Neuronal stem cell (in vitro differentiated cells): ENCODE data around the gene IMMT.
A peak's percentile ranks its signal among the peaks of the same experiment; 100 is the strongest.

ENCODE experiments used
- DNase-seq: peaks from one replicate; pipeline ENCODE4 v3.0.0-alpha.2; 2013; ENCODE audit warnings: low spot score
- H2AFZ ChIP-seq: one replicate; pipeline ENCODE4 v1.6.1; 2013; ENCODE audit warnings: mild to moderate bottlenecking, low read length, inconsistent platforms
- H2AK5ac ChIP-seq: 2 replicates; pipeline ENCODE4 v1.6.1; 2013; ENCODE audit warnings: low read depth, mild to moderate bottlenecking, inconsistent platforms, low read length, moderate library complexity, mixed read lengths
- H2BK120ac ChIP-seq: 2 replicates; pipeline ENCODE4 v1.6.1; 2013; ENCODE audit warnings: low read depth, mild to moderate bottlenecking, inconsistent platforms, low read length, moderate library complexity, mixed read lengths
- H2BK12ac ChIP-seq: one replicate; pipeline ENCODE4 v1.6.1; 2013; ENCODE audit warnings: low read length, inconsistent platforms
- H2BK15ac ChIP-seq: 2 replicates; pipeline ENCODE4 v1.6.1; 2013; ENCODE audit warnings: mild to moderate bottlenecking, low read length, inconsistent platforms, mixed read lengths
- H2BK5ac ChIP-seq: one replicate; pipeline ENCODE4 v1.6.1; 2013; ENCODE audit warnings: inconsistent platforms, mild to moderate bottlenecking, low read length, moderate library complexity
- H3K14ac ChIP-seq: one replicate; pipeline ENCODE4 v1.6.1; 2013; ENCODE audit warnings: low read length, inconsistent platforms
- H3K18ac ChIP-seq: 2 replicates; pipeline ENCODE4 v1.6.1; 2013; ENCODE audit warnings: low read length, inconsistent platforms
- H3K23ac ChIP-seq: 2 replicates; pipeline ENCODE4 v1.6.1; 2013; ENCODE audit warnings: low read depth, mild to moderate bottlenecking, mixed read lengths, low read length, inconsistent platforms; ENCODE audit not compliant: poor library complexity
- H3K27ac ChIP-seq: replicated peaks from 3 replicates; pipeline ENCODE4 v1.5.1; 2013; ENCODE audit warnings: low read length, inconsistent platforms
- H3K27me3 ChIP-seq, 3 experiments: 2 replicates each; pipeline ENCODE4 v1.6.1; 2013; ENCODE audit warnings: low read length in 3 of 3, mild to moderate bottlenecking in 2 of 3, inconsistent platforms in 1 of 3, low read depth in 1 of 3, mixed read lengths in 1 of 3, moderate library complexity in 1 of 3; ENCODE audit not compliant: control insufficient read depth in 3 of 3, insufficient read depth in 3 of 3
- H3K36me3 ChIP-seq, 2 donors: replicated peaks in 1 of 2; 2 replicates each; pipeline ENCODE4 v1.6.1; 2013; ENCODE audit warnings: low read length in 2 of 2; ENCODE audit not compliant: control insufficient read depth in 2 of 2, insufficient read depth in 2 of 2
- H3K4ac ChIP-seq: 2 replicates; pipeline ENCODE4 v1.6.1; 2013; ENCODE audit warnings: inconsistent platforms, mild to moderate bottlenecking, low read length, moderate library complexity
- H3K4me1 ChIP-seq, 2 donors: 1 replicate in 1 of 2; 2 replicates in 1 of 2; pipeline ENCODE4 v1.6.1; 2013; ENCODE audit warnings: low read length in 2 of 2, low read depth in 1 of 2; ENCODE audit not compliant: control insufficient read depth in 2 of 2, insufficient read depth in 1 of 2
- H3K4me2 ChIP-seq: one replicate; pipeline ENCODE4 v1.6.1; 2013; ENCODE audit warnings: mild to moderate bottlenecking, low read length, inconsistent platforms; ENCODE audit not compliant: insufficient read depth, poor library complexity, severe bottlenecking
- H3K4me3 ChIP-seq, 2 donors: 2 replicates each; pipeline ENCODE4 v1.5.1; 2013; ENCODE audit warnings: low read length in 2 of 2, mild to moderate bottlenecking in 2 of 2, inconsistent platforms in 1 of 2, moderate library complexity in 1 of 2
- H3K79me1 ChIP-seq: one replicate; pipeline ENCODE4 v1.6.1; 2013; ENCODE audit warnings: low read depth, mild to moderate bottlenecking, inconsistent platforms, low read length, moderate library complexity
- H3K9ac ChIP-seq: one replicate; pipeline ENCODE4 v1.6.1; 2013; ENCODE audit warnings: mild to moderate bottlenecking, low read depth, low read length, inconsistent platforms; ENCODE audit not compliant: poor library complexity
- H3K9me3 ChIP-seq, 2 donors: replicated peaks in 1 of 2; 2 replicates each; pipeline versions ENCODE3 to v1.6.1; 2013; ENCODE audit warnings: low read length in 2 of 2, mild to moderate bottlenecking in 2 of 2, inconsistent platforms in 1 of 2, low read depth in 1 of 2, mixed read lengths in 1 of 2, moderate library complexity in 1 of 2; ENCODE audit not compliant: control insufficient read depth in 2 of 2, insufficient read depth in 1 of 2
- H4K8ac ChIP-seq: one replicate; pipeline ENCODE4 v1.6.1; 2013; ENCODE audit warnings: low read depth, mild to moderate bottlenecking, inconsistent platforms, low read length, moderate library complexity
- H4K91ac ChIP-seq: one replicate; pipeline ENCODE4 v1.6.1; 2013; ENCODE audit warnings: low read length, low read depth, mild to moderate bottlenecking, inconsistent platforms; ENCODE audit not compliant: poor library complexity
- WGBS, 2 donors: extraction: QIAGEN DNeasy Blood & Tissue Kit; methylation state at CpG; one replicate each; pipeline ENCODE4 v1.1.7; 2013; ENCODE audit warnings: missing lambda C conversion rate in 2 of 2, mixed read lengths in 1 of 2; ENCODE audit not compliant: insufficient read length in 2 of 2, insufficient replicate concordance in 1 of 2; ENCODE audit errors: extremely low coverage in 2 of 2; 5-methylcytosine and 5-hydroxymethylcytosine counted together

The IMMT gene

GRCh38 chr2:86124683-86125082, 70.6 kb downstream of the IMMT start:
- H2BK5ac ChIP-seq: no peak overlapping the region
- H3K4me2 ChIP-seq: no peak overlapping the region
- no peak overlapping the region for H4K8ac ChIP-seq
- H4K91ac ChIP-seq: no peak overlapping the region
- H2AFZ ChIP-seq: no peak overlapping the region
- H3K18ac ChIP-seq: no peak overlapping the region
- H2BK12ac ChIP-seq: no peak overlapping the region
- H3K79me1 ChIP-seq: peaks cover 2% of the 10 kb centered on the region
- H3K27ac ChIP-seq: no peak overlapping the region
- no peak overlapping the region for H2AK5ac ChIP-seq
- no peak overlapping the region for H3K14ac ChIP-seq
- no peak overlapping the region for H2BK120ac ChIP-seq
- no peak overlapping the region for H3K23ac ChIP-seq
- no peak overlapping the region for H3K4me3 ChIP-seq
- H3K36me3 ChIP-seq: peaks cover 41 to 99% of the 10 kb centered on the region in 2 donors
- no CpG with 5 or more reads among the region's 5 CpGs for WGBS, 2 donors
- no peaks in the 10 kb centered on the region for H3K27me3 ChIP-seq
- no peak overlapping the region for H3K4ac ChIP-seq
- H2BK15ac ChIP-seq: no peak overlapping the region
- H3K9me3 ChIP-seq: no peaks in the 10 kb centered on the region
- H3K4me1 ChIP-seq: no peaks in the 10 kb centered on the region
- no peak for DNase-seq
- H3K9ac ChIP-seq: no peak overlapping the region

GRCh38 chr2:86123328-86123925, 71.8 kb downstream of the IMMT start:
- H3K4me3 ChIP-seq: no peak overlapping the region
- no peak overlapping the region for H3K14ac ChIP-seq
- H3K9me3 ChIP-seq: no peaks in the 10 kb centered on the region
- no peak overlapping the region for H2BK12ac ChIP-seq
- H2AFZ ChIP-seq: no peak overlapping the region
- no peak overlapping the region for H2BK5ac ChIP-seq
- no peak overlapping the region for H3K23ac ChIP-seq
- H3K79me1 ChIP-seq: peaks cover 2% of the 10 kb centered on the region
- H2BK15ac ChIP-seq: no peak overlapping the region
- H3K4ac ChIP-seq: no peak overlapping the region
- no peak overlapping the region for H4K8ac ChIP-seq
- H3K27ac ChIP-seq: no peak overlapping the region
- no peak overlapping the region for H3K9ac ChIP-seq
- no peak overlapping the region for H2BK120ac ChIP-seq
- H3K4me1 ChIP-seq: no peaks in the 10 kb centered on the region
- H4K91ac ChIP-seq: no peak overlapping the region
- no CpG with 5 or more reads among the region's 5 CpGs for WGBS, 2 donors
- H3K18ac ChIP-seq: no peak overlapping the region
- no peak overlapping the region for H3K4me2 ChIP-seq
- no peak overlapping the region for H2AK5ac ChIP-seq
- DNase-seq: no peak
- no peaks in the 10 kb centered on the region for H3K27me3 ChIP-seq
- H3K36me3 ChIP-seq: peaks cover 38 to 99% of the 10 kb centered on the region in 2 donors

- no peak overlapping the region for H3K4ac ChIP-seq
- no peak overlapping the region for H2AK5ac ChIP-seq
- no peaks in the 10 kb centered on the region for H3K9me3 ChIP-seq
- no peak overlapping the region for H2BK12ac ChIP-seq
- H3K4me2 ChIP-seq: no peak overlapping the region
- no peak overlapping the region for H2AFZ ChIP-seq
- H3K9ac ChIP-seq: no peak overlapping the region
- no peak overlapping the region for H3K27ac ChIP-seq
- H3K4me1 ChIP-seq: peaks cover 0 to 7% of the 10 kb centered on the region in 2 donors
- no peaks in the 10 kb centered on the region for H3K79me1 ChIP-seq
- H2BK15ac ChIP-seq: no peak overlapping the region
- H2BK5ac ChIP-seq: no peak overlapping the region
- H3K18ac ChIP-seq: no peak overlapping the region
- H3K27me3 ChIP-seq: no peaks in the 10 kb centered on the region
- H4K91ac ChIP-seq: no peak overlapping the region
- WGBS, 2 donors: no CpG with 5 or more reads among the region's 2 CpGs
- H3K14ac ChIP-seq: no peak overlapping the region
- no peak overlapping the region for H2BK120ac ChIP-seq
- H3K23ac ChIP-seq: no peak overlapping the region
- no peak for DNase-seq
- H3K36me3 ChIP-seq: peaks cover 33 to 98% of the 10 kb centered on the region in 2 donors
- no peak overlapping the region for H3K4me3 ChIP-seq
- H4K8ac ChIP-seq: no peak overlapping the region
These were observed 77.1 kb downstream of the IMMT start for GRCh38 chr2:86118130-86118529.

DNA sequence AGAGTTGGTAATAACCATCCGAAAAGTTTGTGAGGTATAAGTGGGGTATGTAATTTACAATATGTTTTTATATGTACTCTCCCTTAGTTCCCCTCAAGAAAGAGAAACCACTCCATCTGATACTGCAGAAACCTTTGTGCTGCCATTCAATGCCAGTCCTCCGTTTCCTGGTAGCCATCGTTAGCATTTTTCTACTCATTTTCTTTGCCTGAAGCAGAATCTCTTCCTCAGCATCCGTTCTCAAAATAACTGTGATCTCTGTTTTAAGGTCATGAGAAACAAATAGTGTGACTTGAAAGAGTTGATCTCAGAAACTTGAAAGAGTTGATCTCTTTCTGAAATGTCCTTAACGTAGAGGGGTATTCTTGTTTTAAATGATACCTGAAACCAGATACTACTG, 88.2 kb downstream of the IMMT start:
- H3K4ac ChIP-seq: no peak overlapping the region
- H2BK120ac ChIP-seq: no peak overlapping the region
- no peak overlapping the region for H3K9ac ChIP-seq
- H2BK12ac ChIP-seq: no peak overlapping the region
- peaks cover 2 to 3% of the 10 kb centered on the region in 2 donors for H3K9me3 ChIP-seq
- H3K18ac ChIP-seq: no peak overlapping the region
- peak overlapping the region; percentile 46 for H3K4me2 ChIP-seq
- H2AFZ ChIP-seq: no peak overlapping the region
- H3K27me3 ChIP-seq: no peaks in the 10 kb centered on the region
- H3K36me3 ChIP-seq: peaks cover 15 to 61% of the 10 kb centered on the region in 2 donors
- no peak overlapping the region for H2BK5ac ChIP-seq
- peak overlapping the region in 1 of 2 donors; percentile 73 for H3K4me3 ChIP-seq
- no peak overlapping the region for H2AK5ac ChIP-seq
- H3K14ac ChIP-seq: no peak overlapping the region
- H3K79me1 ChIP-seq: peaks cover 10% of the 10 kb centered on the region
- H4K8ac ChIP-seq: no peak overlapping the region
- no CpG with 5 or more reads among the region's 5 CpGs for WGBS, 2 donors
- DNase-seq: no peak
- H3K27ac ChIP-seq: no peak overlapping the region
- H2BK15ac ChIP-seq: no peak overlapping the region
- H3K23ac ChIP-seq: no peak overlapping the region
- H3K4me1 ChIP-seq: peaks cover 4 to 5% of the 10 kb centered on the region in 2 donors
- H4K91ac ChIP-seq: no peak overlapping the region
